ENCODE data around the gene PHF21A.

- TF ChIP-seq CTCF (IDR thresholded peaks at IDR 0.05) (no peak), POLR2A (IDR thresholded peaks at IDR 0.05) (no peak)
Measured at GRCh38 chr11:46012185-46012584, 109.1 kb downstream of the PHF21A start.
